Measurements from ENCODE around the gene EFHD2. TPM values are rescaled to one million over a fixed set of nuclear protein-coding genes. Genes with fewer than 3 reads are reported as not detected.
A peak's percentile ranks its signal among the peaks of the same experiment; 100 is the strongest.
"Not testable (repeated sequence)": the region's sequence is repeated elsewhere in the genome, so short reads cannot be mapped to it uniquely, and the experiment has no call there.

The EFHD2 gene
- total and polyA plus RNA-seq, 8 donors = 11.9 to 107 (median 18.2) TPM

GRCh38 chr1:15433471-15433870, 23.8 kb downstream of the EFHD2 start:
- H3K27me3 ChIP-seq = no peaks in the 10 kb centered on the region
- intact Hi-C loops (cut with DNase I) = loop anchor here in 1 of 2 donors (5.0 kb wide), 1 partner anchor 106 kb away; no protein-coding TSS in a partner anchor
- no peaks in the 10 kb centered on the region for H3K9me3 ChIP-seq
- no peak for TF ChIP-seq CTCF (IDR thresholded peaks at IDR 0.05)
- no peak overlapping the region for H3K27ac ChIP-seq
- H3K36me3 ChIP-seq = peaks cover 0 to 34% of the 10 kb centered on the region in 2 donors
- ATAC-seq (no peak), DNase-seq (no peak)
- peaks cover 0 to 34% of the 10 kb centered on the region in 2 donors for H3K4me1 ChIP-seq
- no peak overlapping the region for H3K4me3 ChIP-seq

- not testable (repeated sequence) for H3K27me3 ChIP-seq, H3K4me3 ChIP-seq, H3K9me3 ChIP-seq, DNase-seq
- Histone ChIP-seq H3K4me1 (peaks cover 0 to 21% of the 10 kb centered on the region in 2 donors), H3K27ac (peak overlapping the region in 1 of 2 donors; percentile 23), H3K36me3 (peaks cover 0 to 21% of the 10 kb centered on the region in 2 donors)
- ATAC-seq = peak; percentile 29
- intact Hi-C loops (cut with DNase I) = loop anchor here in 1 of 2 donors (5.0 kb wide), 1 partner anchor 107 kb away; no protein-coding TSS in a partner anchor
Observed at GRCh38 chr1:15434739-15435138, 25.1 kb downstream of the EFHD2 start.

- no peaks in the 10 kb centered on the region for H3K9me3 ChIP-seq
- intact Hi-C loops (cut with DNase I) = no loop called here
- H3K36me3 ChIP-seq = peaks cover 0 to 14% of the 10 kb centered on the region in 2 donors
- no peak overlapping the region for H3K4me3 ChIP-seq
- TF ChIP-seq CTCF (IDR thresholded peaks at IDR 0.05) = no peak
- H3K27ac ChIP-seq = no peak overlapping the region
- H3K4me1 ChIP-seq = peaks cover 0 to 19% of the 10 kb centered on the region in 2 donors
- ATAC-seq = no peak
- H3K27me3 ChIP-seq = no peaks in the 10 kb centered on the region
- DNase-seq = no peak
Observed at GRCh38 chr1:15435239-15436077, 25.8 kb downstream of the EFHD2 start.

GRCh38 chr1:15436881-15437442, 27.3 kb downstream of the EFHD2 start:
- no peak for TF ChIP-seq CTCF (IDR thresholded peaks at IDR 0.05)
- Histone ChIP-seq H3K9me3 (no peaks in the 10 kb centered on the region), H3K27me3 (no peaks in the 10 kb centered on the region), H3K36me3 (no peaks in the 10 kb centered on the region), H3K4me3 (no peak overlapping the region), H3K4me1 (peaks cover 0 to 9% of the 10 kb centered on the region in 2 donors), H3K27ac (no peak overlapping the region)
- intact Hi-C loops (cut with DNase I) = no loop called here
- ATAC-seq (no peak), DNase-seq (peak in 1 of 4 donors; percentile 24)

GRCh38 chr1:15439325-15439724, 29.6 kb downstream of the EFHD2 start:
- Histone ChIP-seq H3K9me3 (no peaks in the 10 kb centered on the region), H3K36me3 (no peaks in the 10 kb centered on the region), H3K4me3 (no peak overlapping the region), H3K4me1 (peaks cover 0 to 4% of the 10 kb centered on the region in 2 donors), H3K27ac (no peak overlapping the region), H3K27me3 (no peaks in the 10 kb centered on the region)
- DNase-seq (no peak), ATAC-seq (no peak)
- no peak for TF ChIP-seq CTCF (IDR thresholded peaks at IDR 0.05)
- intact Hi-C loops (cut with DNase I) = no loop called here
